H1 (cell line): Measurements from ENCODE around the gene CARD11. TPM values are rescaled to one million over a fixed set of nuclear protein-coding genes. Genes with fewer than 3 reads are reported as not detected.

ENCODE experiments used
- ASH2L ChIP-seq: fragments of 200-600, 300-600 bp; sonication (generic); IDR thresholded peaks from one replicate; pipeline ENCODE4 v1.7.1; 2017; ENCODE audit warnings: low read length
- ATF2 ChIP-seq: IDR thresholded peaks from 2 replicates; pipeline ENCODE4 v1.6.1; 2012; ENCODE audit warnings: low read length, inconsistent platforms
- ATF3 ChIP-seq: IDR thresholded peaks from 2 replicates; pipeline ENCODE4 v1.6.1; 2011; ENCODE audit warnings: low read depth, mild to moderate bottlenecking, low read length; ENCODE audit not compliant: insufficient read depth
- CBX5 ChIP-seq: fragments of 300-800, 300-1000 bp; sonication (generic); IDR thresholded peaks from 2 replicates; pipeline ENCODE4 v1.7.1; 2016; ENCODE audit warnings: antibody characterized with exemption, low read length, low read depth
- CTBP2 ChIP-seq: IDR thresholded peaks from 2 replicates; pipeline ENCODE4 v1.7.0; 2011; ENCODE audit warnings: borderline replicate concordance, mild to moderate bottlenecking, moderate library complexity, mixed read lengths, low read length; ENCODE audit not compliant: insufficient read depth, insufficient read length
- CTCF ChIP-seq, 3 experiments: IDR thresholded peaks; 1 replicate in 2 of 3; 2 replicates in 1 of 3; pipeline versions ENCODE4 v1.5.1 to v1.6.1; 2011; ENCODE audit warnings: low read length in 3 of 3, mild to moderate bottlenecking in 3 of 3, inconsistent platforms in 2 of 3, low read depth in 1 of 3, moderate library complexity in 1 of 3; ENCODE audit not compliant: insufficient read depth in 1 of 3; ENCODE audit errors: control extremely low read depth in 1 of 3
- FOSL1 ChIP-seq: IDR thresholded peaks from 2 replicates; pipeline ENCODE4 v1.6.1; 2011; ENCODE audit warnings: mild to moderate bottlenecking, low read depth, low read length, moderate library complexity; ENCODE audit not compliant: insufficient read depth
- KDM1A ChIP-seq: fragments of 200-600, 300-600 bp; sonication (generic); IDR thresholded peaks from 2 replicates; pipeline ENCODE4 v1.7.1; 2016; ENCODE audit warnings: mild to moderate bottlenecking, low read length, borderline replicate concordance
- NRF1 ChIP-seq: IDR thresholded peaks from 2 replicates; pipeline ENCODE4 v1.6.1; 2011; ENCODE audit warnings: mild to moderate bottlenecking, low read depth, low read length, improper control_type of control experiment
- RXRA ChIP-seq: IDR thresholded peaks from 2 replicates; pipeline ENCODE4 v1.6.1; 2011; ENCODE audit warnings: low read depth, mild to moderate bottlenecking, low read length, moderate library complexity; ENCODE audit not compliant: insufficient read depth
- SIX5 ChIP-seq: IDR thresholded peaks from 2 replicates; pipeline ENCODE4 v1.6.1; 2011; ENCODE audit warnings: mild to moderate bottlenecking, low read depth, low read length
- TBP ChIP-seq: IDR thresholded peaks from 2 replicates; pipeline ENCODE4 v1.6.1; 2011; ENCODE audit warnings: low read depth, low read length, improper control_type of control experiment
- TEAD4 ChIP-seq: IDR thresholded peaks from 2 replicates; pipeline ENCODE4 v1.6.1; 2012; ENCODE audit warnings: low read depth, low read length, inconsistent platforms, mixed read lengths
- polyA plus RNA-seq, 7 experiments: library from polyadenylated mRNA; depleted of rRNA in 3 of 7; stranded (reverse) in 5 of 7; unstranded in 2 of 7; fragments of >200 nt in 5 of 7; fragments of 200-250 nt in 2 of 7; gene quantifications; 1 replicate in 5 of 7; 2 replicates in 1 of 7; 4 replicates in 1 of 7; pipeline versions ENCODE4 v1.2.1 to v1.2.3, GENCODE V29; 2011 to 2013; ENCODE audit warnings: missing spikeins in 2 of 7, mixed read lengths in 2 of 7
- total RNA-seq: library from RNA; stranded (reverse); fragmentation: NEBNext Ultra II Directional; extraction: Animal tissue kit (Norgen Biotek cat#: 25700); gene quantifications from 2 replicates; pipeline ENCODE4 v1.2.1, GENCODE V29; 2021
- TF ChIP-seq, protein P1 (sequence below): IDR thresholded peaks from 2 replicates; pipeline ENCODE4 v1.6.1; 2012; ENCODE audit warnings: inconsistent platforms

Gene CARD11
- total and polyA plus RNA-seq, 2 of the 8 experiments (the other 6 are each of a cell fraction or from before 2014, with no cell fraction given), result 12.6 to 29.8 TPM

GRCh38 chr7:2940466-2940865, 103.2 kb downstream of the CARD11 start (continued):
- TF ChIP-seq FOSL1 (no peak), KDM1A (no peak), CBX5 (no peak), SIX5 (no peak), ATF2 (no peak), RXRA (no peak), CTCF (IDR thresholded peaks at IDR 0.05; ENCODE audit: control extremely low read depth in 1 of 3, insufficient read depth in 1 of 3, low read depth in 1 of 3, low read length in 3 of 3) (no peak), NRF1 (no peak), ASH2L (no peak), TBP (no peak), CTBP2 (no peak), TEAD4 (no peak), ATF3 (no peak)
- TF ChIP-seq, protein P1, sequence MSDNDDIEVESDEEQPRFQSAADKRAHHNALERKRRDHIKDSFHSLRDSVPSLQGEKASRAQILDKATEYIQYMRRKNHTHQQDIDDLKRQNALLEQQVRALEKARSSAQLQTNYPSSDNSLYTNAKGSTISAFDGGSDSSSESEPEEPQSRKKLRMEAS, result no peak
